ENCODE data around the gene CHD9NB. TPM values are rescaled to one million over a fixed set of nuclear protein-coding genes. Genes with fewer than 3 reads are reported as not detected.

CHD9NB gene
- total RNA-seq, 1 experiment from 2014 or later, result 0.40 TPM

DNA sequence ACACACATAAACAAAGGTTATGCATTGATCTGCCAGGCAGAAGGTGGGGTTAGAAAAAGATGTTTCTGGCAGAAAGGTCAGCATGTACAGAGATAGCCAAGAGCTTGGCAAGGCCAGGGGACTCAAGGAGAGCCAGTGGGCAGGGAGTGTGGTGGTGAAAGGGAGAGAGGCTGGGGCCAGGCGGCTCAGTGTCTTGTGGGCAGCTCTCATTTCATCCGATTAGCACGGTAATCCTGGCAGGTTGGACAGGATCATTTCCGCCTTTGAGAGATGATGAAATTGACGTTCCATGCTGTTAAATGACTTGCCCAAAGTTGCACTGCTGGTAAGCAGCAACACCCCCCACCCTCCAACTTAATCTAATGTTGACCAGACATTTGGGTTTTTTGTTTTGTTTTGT, 5.7 kb upstream of the CHD9NB start:
- DNase-seq (no peak), ATAC-seq (no peak)
- no peak overlapping the region for H3K4me3 ChIP-seq (ENCODE audit: low read length)
- H3K27me3 ChIP-seq (ENCODE audit: low read length), result no peaks in the 10 kb centered on the region
- H3K9ac ChIP-seq (ENCODE audit: low read length), result no peak overlapping the region
- peaks cover 59% of the 10 kb centered on the region for H3K79me2 ChIP-seq (ENCODE audit: low read length)
- ChIA-PET POLR2A (ENCODE audit: unreplicated experiment) (no interaction called here), CTCF (no interaction called here)
- no TSS peak for BruUV-seq (replicated peaks)
- H3F3A ChIP-seq (ENCODE audit: low read length, unreplicated experiment), result no peaks in the 10 kb centered on the region
- no peaks in the 10 kb centered on the region for H4K20me1 ChIP-seq (ENCODE audit: low read length)
- no peak for TF ChIP-seq EZH2 (IDR thresholded peaks at IDR 0.05; ENCODE audit: low read length, unreplicated experiment)
- TF ChIP-seq EZH2phosphoT487 (IDR thresholded peaks at IDR 0.05; ENCODE audit: borderline replicate concordance, low read length), result no peak
- TF ChIP-seq, protein P1, sequence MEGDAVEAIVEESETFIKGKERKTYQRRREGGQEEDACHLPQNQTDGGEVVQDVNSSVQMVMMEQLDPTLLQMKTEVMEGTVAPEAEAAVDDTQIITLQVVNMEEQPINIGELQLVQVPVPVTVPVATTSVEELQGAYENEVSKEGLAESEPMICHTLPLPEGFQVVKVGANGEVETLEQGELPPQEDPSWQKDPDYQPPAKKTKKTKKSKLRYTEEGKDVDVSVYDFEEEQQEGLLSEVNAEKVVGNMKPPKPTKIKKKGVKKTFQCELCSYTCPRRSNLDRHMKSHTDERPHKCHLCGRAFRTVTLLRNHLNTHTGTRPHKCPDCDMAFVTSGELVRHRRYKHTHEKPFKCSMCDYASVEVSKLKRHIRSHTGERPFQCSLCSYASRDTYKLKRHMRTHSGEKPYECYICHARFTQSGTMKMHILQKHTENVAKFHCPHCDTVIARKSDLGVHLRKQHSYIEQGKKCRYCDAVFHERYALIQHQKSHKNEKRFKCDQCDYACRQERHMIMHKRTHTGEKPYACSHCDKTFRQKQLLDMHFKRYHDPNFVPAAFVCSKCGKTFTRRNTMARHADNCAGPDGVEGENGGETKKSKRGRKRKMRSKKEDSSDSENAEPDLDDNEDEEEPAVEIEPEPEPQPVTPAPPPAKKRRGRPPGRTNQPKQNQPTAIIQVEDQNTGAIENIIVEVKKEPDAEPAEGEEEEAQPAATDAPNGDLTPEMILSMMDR (conservative IDR thresholded peaks at IDR 0.05; ENCODE audit: low read depth, low read length), result no peak
- no peak overlapping the region for H3K4me2 ChIP-seq (ENCODE audit: low read length)
- intact Hi-C loops (cut with micrococcal nuclease), result loop anchor here (10.0 kb wide), 2 partner anchors 226 to 446 kb away; partner anchors contain the start of gene AKTIP
- peaks cover 19% of the 10 kb centered on the region for H3K4me1 ChIP-seq (ENCODE audit: insufficient read depth, low read length)
- H3K9me2 ChIP-seq (replicated peaks; ENCODE audit: low read length), result no peaks in the 10 kb centered on the region
- no peak overlapping the region for H3K27ac ChIP-seq (ENCODE audit: low read length)
- no peaks in the 10 kb centered on the region for H3K36me3 ChIP-seq (ENCODE audit: low read depth, low read length)
- H3K9me3 ChIP-seq (ENCODE audit: low read length), result no peaks in the 10 kb centered on the region
- no peak overlapping the region for H2AFZ ChIP-seq (ENCODE audit: low read length)

DNA sequence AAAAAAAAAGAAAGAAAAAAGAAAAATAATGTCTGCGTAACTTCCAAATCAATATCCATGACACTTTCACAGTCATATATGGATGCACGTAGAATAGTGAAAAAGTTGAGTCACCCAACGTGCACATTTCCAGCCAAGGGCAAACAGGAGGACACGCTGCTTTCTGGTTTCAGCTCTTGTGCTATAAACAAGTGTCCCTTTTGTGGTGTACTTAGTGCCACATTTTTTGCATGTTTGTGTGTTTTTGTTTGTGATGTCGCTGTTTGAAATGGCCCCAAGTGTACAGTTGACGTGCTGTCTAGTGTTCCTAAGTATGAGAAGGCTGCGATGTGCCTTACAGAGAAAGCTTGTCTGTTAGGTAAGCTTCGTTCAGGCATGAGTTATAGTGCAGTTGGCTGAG, 5.0 kb upstream of the CHD9NB start:
- H3K4me2 ChIP-seq (ENCODE audit: low read length), result no peak overlapping the region
- H3K4me3 ChIP-seq (ENCODE audit: low read length), result no peak overlapping the region
- ChIA-PET POLR2A (ENCODE audit: unreplicated experiment) (no interaction called here), CTCF (no interaction called here)
- H3K9me2 ChIP-seq (replicated peaks; ENCODE audit: low read length), result no peaks in the 10 kb centered on the region
- no peaks in the 10 kb centered on the region for H3K36me3 ChIP-seq (ENCODE audit: low read depth, low read length)
- H2AFZ ChIP-seq (ENCODE audit: low read length), result no peak overlapping the region
- DNase-seq (no peak), ATAC-seq (no peak)
- H3K9me3 ChIP-seq (ENCODE audit: low read length), result no peaks in the 10 kb centered on the region
- H3K4me1 ChIP-seq (ENCODE audit: insufficient read depth, low read length), result peaks cover 19% of the 10 kb centered on the region
- no peak for TF ChIP-seq EZH2phosphoT487 (IDR thresholded peaks at IDR 0.05; ENCODE audit: borderline replicate concordance, low read length)
- no peak for TF ChIP-seq EZH2 (IDR thresholded peaks at IDR 0.05; ENCODE audit: low read length, unreplicated experiment)
- TF ChIP-seq, protein P1 (conservative IDR thresholded peaks at IDR 0.05; ENCODE audit: low read depth, low read length), result no peak
- no peaks in the 10 kb centered on the region for H4K20me1 ChIP-seq (ENCODE audit: low read length)
- BruUV-seq (replicated peaks), result no TSS peak
- peaks cover 59% of the 10 kb centered on the region for H3K79me2 ChIP-seq (ENCODE audit: low read length)
- H3K27ac ChIP-seq (ENCODE audit: low read length), result no peak overlapping the region
- no peaks in the 10 kb centered on the region for H3F3A ChIP-seq (ENCODE audit: low read length, unreplicated experiment)
- H3K27me3 ChIP-seq (ENCODE audit: low read length), result no peaks in the 10 kb centered on the region
- intact Hi-C loops (cut with micrococcal nuclease), result loop anchor here (10.0 kb wide), 2 partner anchors 227 to 447 kb away; partner anchors contain the start of gene AKTIP
- no peak overlapping the region for H3K9ac ChIP-seq (ENCODE audit: low read length)

DNA sequence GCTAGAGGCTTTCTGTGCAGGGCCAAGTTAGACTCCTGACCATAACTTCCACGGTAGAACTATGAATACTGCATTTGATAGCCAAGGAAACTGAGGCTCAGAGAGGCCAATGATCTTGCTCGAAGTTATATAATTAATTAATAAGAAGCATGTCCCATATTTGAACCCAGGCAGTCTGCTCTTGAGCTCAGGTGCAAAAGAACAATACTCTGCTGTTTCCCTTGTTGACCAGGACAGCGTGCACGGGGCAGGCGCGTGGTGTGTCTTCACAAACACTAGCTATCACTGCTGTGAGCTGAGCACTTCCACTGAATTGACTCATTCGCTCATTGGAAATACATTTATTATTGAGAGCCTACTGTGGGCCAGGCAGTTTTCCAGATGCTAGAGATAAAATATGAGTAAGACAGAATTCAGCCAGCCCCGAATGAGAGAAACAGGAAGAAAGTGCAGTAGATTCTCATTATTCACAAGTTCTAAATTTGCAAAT, 3.7 kb upstream of the CHD9NB start:
- H3K27ac ChIP-seq (ENCODE audit: low read length), result no peak overlapping the region
- ATAC-seq, result no peak

More for the DNA sequence above, 3.7 kb upstream of the CHD9NB start:
- H3K4me3 ChIP-seq (ENCODE audit: low read length), result peak overlapping the region; percentile 88
- no peaks in the 10 kb centered on the region for H3K27me3 ChIP-seq (ENCODE audit: low read length)
- no peaks in the 10 kb centered on the region for H3F3A ChIP-seq (ENCODE audit: low read length, unreplicated experiment)
- BruUV-seq (replicated peaks), result no TSS peak
- H3K4me2 ChIP-seq (ENCODE audit: low read length), result peak overlapping the region; percentile 92
- no peaks in the 10 kb centered on the region for H3K36me3 ChIP-seq (ENCODE audit: low read depth, low read length)
- DNase-seq, result peak; percentile 52
- peaks cover 54% of the 10 kb centered on the region for H3K79me2 ChIP-seq (ENCODE audit: low read length)
- CTCF ChIA-PET, result interaction anchor here (1.9 kb wide), 1 partner anchor 43 kb away, joined by 7 read pairs; no protein-coding TSS in a partner anchor
- H3K9me3 ChIP-seq (ENCODE audit: low read length), result no peaks in the 10 kb centered on the region
- intact Hi-C loops (cut with micrococcal nuclease), result loop anchor here (10.0 kb wide), 2 partner anchors 228 to 448 kb away; partner anchors contain the start of gene AKTIP
- H2AFZ ChIP-seq (ENCODE audit: low read length), result no peak overlapping the region
- H3K9me2 ChIP-seq (replicated peaks; ENCODE audit: low read length), result no peaks in the 10 kb centered on the region
- H4K20me1 ChIP-seq (ENCODE audit: low read length), result no peaks in the 10 kb centered on the region
- H3K9ac ChIP-seq (ENCODE audit: low read length), result no peak overlapping the region
- peaks cover 19% of the 10 kb centered on the region for H3K4me1 ChIP-seq (ENCODE audit: insufficient read depth, low read length)
- TF ChIP-seq, protein P1 (conservative IDR thresholded peaks at IDR 0.05; ENCODE audit: low read depth, low read length), result no peak
- TF ChIP-seq EZH2 (IDR thresholded peaks at IDR 0.05; ENCODE audit: low read length, unreplicated experiment), result no peak
- no peak for TF ChIP-seq EZH2phosphoT487 (IDR thresholded peaks at IDR 0.05; ENCODE audit: borderline replicate concordance, low read length)
- POLR2A ChIA-PET (ENCODE audit: unreplicated experiment), result no interaction called here

Data from PC-3 (cell line).